Spleen (tissue), 11 donors: Measurements from ENCODE around the gene PTPN4. TPM values are rescaled to one million over a fixed set of nuclear protein-coding genes. Genes with fewer than 3 reads are reported as not detected.

Experiments used
- DNase-seq: peaks from one replicate; pipeline ENCODE4 v3.0.0-alpha.2; 2020
- H3K27ac ChIP-seq, 8 donors: fragments of 200-600 bp; sonication (generic) in 7 of 8; 1 replicate in 4 of 8; 2 replicates in 4 of 8; pipeline versions ENCODE4 v1.5.0 to v1.8.0; 2016 to 2021; ENCODE audit warnings: inconsistent platforms in 4 of 8, mild to moderate bottlenecking in 4 of 8, moderate library complexity in 1 of 8
- H3K27me3 ChIP-seq, 7 donors: fragments of 200-600 bp; sonication (generic) in 6 of 7; replicated peaks in 1 of 7; 1 replicate in 4 of 7; 2 replicates in 3 of 7; pipeline versions ENCODE4 v1.5.0 to v1.8.0; 2016 to 2021; ENCODE audit warnings: inconsistent platforms in 3 of 7, mild to moderate bottlenecking in 1 of 7
- H3K36me3 ChIP-seq, 6 donors: fragments of 200-600 bp; sonication (generic) in 5 of 6; 1 replicate in 4 of 6; 2 replicates in 2 of 6; pipeline versions ENCODE4 v1.5.0 to v1.8.0; 2016 to 2021; ENCODE audit warnings: inconsistent platforms in 2 of 6
- H3K4me1 ChIP-seq, 6 donors: fragments of 200-600 bp; sonication (generic) in 5 of 6; 1 replicate in 3 of 6; 2 replicates in 3 of 6; pipeline versions ENCODE4 v1.5.0 to v1.8.0; 2016 to 2021; ENCODE audit warnings: inconsistent platforms in 3 of 6
- H3K4me3 ChIP-seq, 8 donors: fragments of 200-600 bp; sonication (generic) in 7 of 8; 1 replicate in 4 of 8; 2 replicates in 4 of 8; pipeline versions ENCODE4 v1.5.0 to v1.8.0; 2016 to 2021; ENCODE audit warnings: inconsistent platforms in 4 of 8, mild to moderate bottlenecking in 4 of 8, moderate library complexity in 2 of 8
- H3K9me3 ChIP-seq, 8 donors: fragments of 200-600 bp; sonication (generic) in 7 of 8; 1 replicate in 4 of 8; 2 replicates in 4 of 8; pipeline versions ENCODE4 v1.5.0 to v1.8.0; 2016 to 2021; ENCODE audit warnings: inconsistent platforms in 4 of 8
- POLR2A ChIP-seq, 3 donors: fragments of 450-650 bp; IDR thresholded peaks; one replicate each; pipeline ENCODE4 v1.5.1; 2017; ENCODE audit warnings: antibody characterized with exemption in 3 of 3, mild to moderate bottlenecking in 1 of 3
- POLR2AphosphoS5 ChIP-seq, 3 donors: sonication (generic); formaldehyde crosslinking; IDR thresholded peaks; one replicate each; pipeline ENCODE4 v1.5.1; 2017; ENCODE audit warnings: antibody characterized with exemption in 3 of 3
- WGBS, 5 donors: extraction: QIAGEN DNeasy Blood & Tissue Kit in 3 of 5; methylation state at CpG; one replicate each; pipeline versions ENCODE4 v1.1.5 to v1.1.7; 2013 to 2018; 5-methylcytosine and 5-hydroxymethylcytosine counted together
- intact Hi-C: fragments of 100-400 bp; cut with DNase I; formaldehyde crosslinking; loops from one replicate; pipeline ENCODE4 v1.15.0; 2023; ENCODE audit warnings: low total_unique reads
- polyA plus RNA-seq, 3 donors: library from polyadenylated mRNA; stranded (reverse); fragments of 200-250 nt; gene quantifications; one replicate each; pipeline ENCODE4 v1.2.1, GENCODE V29; 2013
- total RNA-seq, 7 donors: library from RNA; depleted of rRNA in 3 of 7; stranded (reverse); fragments of >200 nt in 3 of 7; fragmentation: NEBNext Ultra II Directional in 4 of 7; extraction: Animal tissue kit (Norgen Biotek cat#: 25700) in 4 of 7; gene quantifications; one replicate each; pipeline versions ENCODE4 v1.1.0 to v1.2.1, GENCODE V29; 2016 to 2021
- TF ChIP-seq, protein P1 (sequence below), 11 experiments: fragments of 200-600 bp in 7 of 11; fragments of 450-650 bp in 4 of 11; sonication (generic) in 4 of 11; IDR thresholded peaks in 8 of 11; conservative IDR thresholded peaks in 3 of 11; 1 replicate in 7 of 11; 2 replicates in 4 of 11; pipeline versions ENCODE4 v1.4.0 to v1.8.0; 2016 to 2021; ENCODE audit warnings: antibody characterized with exemption in 11 of 11, inconsistent platforms in 4 of 11, mild to moderate bottlenecking in 1 of 11
- donor health status: healthy with polysubstance abuse.
- donor health status: DM: no; HTN: no; CAD: no; lungs with moderate emphysema.
- donor health status: DM: no; HTN: no; CAD: no.
- donor health status: Bipolar disorder and iron deficiency.
- donor health status: healthy.
- donor health status: DM: no; HTN: no; CAD: no.
- donor health status: DM: yes; HTN: yes; CAD: no.

PTPN4 gene
- total and polyA plus RNA-seq, 10 donors, result 2.4 to 50.9 (median 37.1) TPM

DNA sequence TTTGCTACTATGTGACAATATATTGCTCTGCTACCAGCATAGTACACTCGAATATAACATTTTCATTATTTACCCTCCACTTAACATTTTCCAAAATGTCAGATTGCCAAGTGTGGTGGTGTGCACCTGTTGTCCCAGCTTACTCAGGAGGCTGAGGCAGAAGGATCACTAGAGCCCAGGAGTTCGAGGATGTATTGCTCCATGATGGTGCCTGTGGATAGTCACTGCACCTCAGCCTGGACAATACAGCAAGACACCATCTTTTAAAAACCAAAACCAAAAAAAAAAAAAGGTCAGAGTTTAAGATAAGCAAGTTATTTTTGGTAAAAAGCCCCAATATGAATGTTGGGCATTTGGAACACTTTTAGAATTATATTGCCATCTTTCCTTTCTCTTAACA lies 178.0 kb downstream of the PTPN4 start:
- Histone ChIP-seq H3K27ac (no peak overlapping the region), H3K27me3 (no peaks in the 10 kb centered on the region), H3K36me3 (peaks cover 0 to 77% (median 26%) of the 10 kb centered on the region in 6 donors), H3K4me1 (peaks cover 0 to 8% (median 0%) of the 10 kb centered on the region in 6 donors), H3K9me3 (no peaks in the 10 kb centered on the region), H3K4me3 (no peak overlapping the region)
- WGBS, 5 donors, result 90 to 99% (median 92%) methylated on average over 2 of the region's 2 CpGs
- intact Hi-C loops, result no loop called here
- DNase-seq, result no peak
- no peak for TF ChIP-seq POLR2AphosphoS5 (IDR thresholded peaks at IDR 0.05)
- no peak for TF ChIP-seq POLR2A (IDR thresholded peaks at IDR 0.05)
- TF ChIP-seq, protein P1, sequence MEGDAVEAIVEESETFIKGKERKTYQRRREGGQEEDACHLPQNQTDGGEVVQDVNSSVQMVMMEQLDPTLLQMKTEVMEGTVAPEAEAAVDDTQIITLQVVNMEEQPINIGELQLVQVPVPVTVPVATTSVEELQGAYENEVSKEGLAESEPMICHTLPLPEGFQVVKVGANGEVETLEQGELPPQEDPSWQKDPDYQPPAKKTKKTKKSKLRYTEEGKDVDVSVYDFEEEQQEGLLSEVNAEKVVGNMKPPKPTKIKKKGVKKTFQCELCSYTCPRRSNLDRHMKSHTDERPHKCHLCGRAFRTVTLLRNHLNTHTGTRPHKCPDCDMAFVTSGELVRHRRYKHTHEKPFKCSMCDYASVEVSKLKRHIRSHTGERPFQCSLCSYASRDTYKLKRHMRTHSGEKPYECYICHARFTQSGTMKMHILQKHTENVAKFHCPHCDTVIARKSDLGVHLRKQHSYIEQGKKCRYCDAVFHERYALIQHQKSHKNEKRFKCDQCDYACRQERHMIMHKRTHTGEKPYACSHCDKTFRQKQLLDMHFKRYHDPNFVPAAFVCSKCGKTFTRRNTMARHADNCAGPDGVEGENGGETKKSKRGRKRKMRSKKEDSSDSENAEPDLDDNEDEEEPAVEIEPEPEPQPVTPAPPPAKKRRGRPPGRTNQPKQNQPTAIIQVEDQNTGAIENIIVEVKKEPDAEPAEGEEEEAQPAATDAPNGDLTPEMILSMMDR (IDR thresholded peaks at IDR 0.05 in 8 of 11, conservative IDR thresholded peaks at IDR 0.05 in 3 of 11), result no peak

DNA sequence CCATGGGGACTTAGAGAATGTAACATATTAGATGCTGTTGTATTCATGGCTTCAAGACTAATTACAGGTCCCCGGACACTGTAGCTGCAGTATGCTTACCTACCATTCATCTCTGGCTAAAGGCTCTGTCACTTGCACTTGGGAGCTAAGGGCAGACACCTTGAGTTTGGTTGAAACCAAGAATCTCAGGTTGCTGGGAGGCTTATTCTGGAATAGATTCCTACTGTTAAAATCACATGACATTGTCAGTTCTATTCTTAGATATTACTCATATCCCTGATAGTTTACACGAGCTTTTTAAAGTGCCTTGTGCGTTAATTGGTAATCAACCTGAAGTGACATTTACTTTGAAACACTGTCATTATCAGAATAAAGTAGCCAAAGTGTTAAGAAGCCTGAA lies 180.2 kb downstream of the PTPN4 start:
- no peak overlapping the region for H3K4me3 ChIP-seq
- DNase-seq, result no peak
- no peaks in the 10 kb centered on the region for H3K9me3 ChIP-seq
- intact Hi-C loops, result no loop called here
- no peak overlapping the region for H3K27ac ChIP-seq
- peaks cover 0 to 61% (median 22%) of the 10 kb centered on the region in 6 donors for H3K36me3 ChIP-seq
- TF ChIP-seq, protein P1 (IDR thresholded peaks at IDR 0.05 in 8 of 11, conservative IDR thresholded peaks at IDR 0.05 in 3 of 11), result no peak
- TF ChIP-seq POLR2A (IDR thresholded peaks at IDR 0.05) (no peak), POLR2AphosphoS5 (IDR thresholded peaks at IDR 0.05) (no peak)
- no peaks in the 10 kb centered on the region for H3K27me3 ChIP-seq
- peaks cover 0 to 14% (median 0%) of the 10 kb centered on the region in 6 donors for H3K4me1 ChIP-seq
- 85 to 95% (median 87%) methylated on average over 3 of the region's 3 CpGs for WGBS, 5 donors

DNA sequence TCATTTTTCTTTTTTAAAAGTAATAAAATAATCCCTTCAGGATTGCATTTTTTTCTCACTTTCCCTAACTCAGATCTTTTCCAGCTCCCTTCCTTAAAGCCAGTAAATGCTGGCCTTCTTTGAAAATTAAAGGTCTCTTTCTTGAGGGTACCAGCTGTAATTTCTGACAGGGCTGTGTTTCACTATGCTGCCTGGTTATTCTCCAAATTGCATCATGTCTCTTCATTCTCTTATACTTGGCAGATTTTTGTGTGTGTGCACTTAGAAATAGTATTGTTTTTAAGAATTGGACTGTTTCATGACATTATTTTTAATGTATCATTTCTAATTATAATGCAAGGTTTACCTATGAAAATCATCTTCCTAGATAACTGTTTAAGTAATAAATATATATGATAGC lies 181.1 kb downstream of the PTPN4 start:
- H3K4me3 ChIP-seq, result no peak overlapping the region
- TF ChIP-seq, protein P1 (IDR thresholded peaks at IDR 0.05 in 8 of 11, conservative IDR thresholded peaks at IDR 0.05 in 3 of 11), result no peak
- TF ChIP-seq POLR2A (IDR thresholded peaks at IDR 0.05) (no peak), POLR2AphosphoS5 (IDR thresholded peaks at IDR 0.05) (no peak)
- H3K36me3 ChIP-seq, result peaks cover 0 to 61% (median 17%) of the 10 kb centered on the region in 6 donors
- DNase-seq, result no peak
- no peaks in the 10 kb centered on the region for H3K27me3 ChIP-seq
- no peaks in the 10 kb centered on the region for H3K9me3 ChIP-seq
- peaks cover 0 to 14% (median 0%) of the 10 kb centered on the region in 6 donors for H3K4me1 ChIP-seq
- no peak overlapping the region for H3K27ac ChIP-seq
- intact Hi-C loops, result no loop called here

DNA sequence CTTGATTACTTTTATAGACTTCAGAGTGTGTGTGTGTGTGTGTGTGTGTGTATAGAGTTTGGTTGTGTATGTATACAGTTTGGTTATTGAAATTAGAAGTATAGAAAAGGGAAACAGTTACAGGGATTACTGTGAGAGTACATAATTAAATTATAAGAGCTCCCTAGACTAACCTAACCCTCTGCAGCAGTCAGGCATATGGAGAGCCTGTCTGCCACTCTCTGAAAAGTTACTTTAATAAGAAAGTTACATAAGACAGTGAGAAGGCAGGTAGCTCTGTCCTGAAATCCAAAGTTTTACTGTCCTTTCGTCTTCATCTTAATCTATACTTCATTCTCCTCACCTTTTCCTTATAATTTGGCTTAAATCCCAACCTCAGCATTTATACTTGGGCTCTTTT lies 181.7 kb downstream of the PTPN4 start:
- Histone ChIP-seq H3K4me1 (peaks cover 0 to 14% (median 0%) of the 10 kb centered on the region in 6 donors), H3K27me3 (no peaks in the 10 kb centered on the region), H3K36me3 (peaks cover 0 to 61% (median 14%) of the 10 kb centered on the region in 6 donors), H3K9me3 (no peaks in the 10 kb centered on the region), H3K4me3 (no peak overlapping the region), H3K27ac (no peak overlapping the region)
- no peak for TF ChIP-seq POLR2AphosphoS5 (IDR thresholded peaks at IDR 0.05)
- TF ChIP-seq, protein P1 (IDR thresholded peaks at IDR 0.05 in 8 of 11, conservative IDR thresholded peaks at IDR 0.05 in 3 of 11), result no peak
- TF ChIP-seq POLR2A (IDR thresholded peaks at IDR 0.05), result no peak
- intact Hi-C loops, result no loop called here
- 87 to 100% (median 97%) methylated on average over 1 of the region's 1 CpG for WGBS, 5 donors
- no peak for DNase-seq
